Peyer's patch (tissue), 4 donors: ENCODE results near the gene DAZAP1. TPM values are rescaled to one million over a fixed set of nuclear protein-coding genes. Genes with fewer than 3 reads are reported as not detected.

Experiments
- DNase-seq, 3 donors: peaks; one replicate each; pipeline ENCODE4 v3.0.0-alpha.2; 2017 to 2019
- H3K27ac ChIP-seq, 4 donors: fragments of 200-600 bp; sonication (generic); one replicate each; pipeline ENCODE4 v1.5.1; 2016 to 2019
- H3K27me3 ChIP-seq, 2 donors: fragments of 200-600 bp; sonication (generic); one replicate each; pipeline ENCODE4 v1.5.1; 2019
- H3K36me3 ChIP-seq, 3 donors: fragments of 200-600 bp; sonication (generic); one replicate each; pipeline ENCODE4 v1.5.1; 2016 to 2019
- H3K4me1 ChIP-seq, 4 donors: fragments of 200-600 bp; sonication (generic); one replicate each; pipeline ENCODE4 v1.5.1; 2016 to 2019
- H3K4me3 ChIP-seq, 4 donors: fragments of 200-600 bp; sonication (generic); 1 replicate in 3 of 4; 2 replicates in 1 of 4; pipeline ENCODE4 v1.5.1; 2016 to 2019; ENCODE audit warnings: mild to moderate bottlenecking in 1 of 4
- H3K9me3 ChIP-seq, 4 donors: fragments of 200-600 bp; sonication (generic); one replicate each; pipeline ENCODE4 v1.5.1; 2016 to 2019; ENCODE audit warnings: mild to moderate bottlenecking in 1 of 4
- CTCF ChIP-seq, 6 experiments: fragments of 450-650 bp in 4 of 6; fragments of 200-600 bp in 2 of 6; sonication (generic) in 1 of 6; IDR thresholded peaks; one replicate each; pipeline ENCODE4 v1.5.1; 2017 to 2019; ENCODE audit warnings: antibody characterized with exemption in 6 of 6, mild to moderate bottlenecking in 3 of 6, moderate library complexity in 1 of 6
- POLR2A ChIP-seq, 2 donors: fragments of 450-650 bp; IDR thresholded peaks; one replicate each; pipeline ENCODE4 v1.5.1; 2017; ENCODE audit warnings: antibody characterized with exemption in 2 of 2, mild to moderate bottlenecking in 2 of 2, moderate library complexity in 2 of 2
- total RNA-seq, 4 donors: library from RNA; depleted of rRNA; stranded (reverse); fragments of >200 nt; gene quantifications; one replicate each; pipeline ENCODE4 v1.1.0, GENCODE V29; 2016

Gene DAZAP1
- total RNA-seq, 4 donors from 2014 or later = 37.5 to 90.9 (median 58.2) TPM

GRCh38 chr19:1384085-1384462, 23.3 kb upstream of the DAZAP1 start:
- Histone ChIP-seq H3K9me3 (no peaks in the 10 kb centered on the region), H3K27me3 (no peaks in the 10 kb centered on the region), H3K4me3 (peak overlapping the region; percentile 66 to 91 (median 78)), H3K36me3 (peaks cover 0 to 20% (median 0%) of the 10 kb centered on the region in 3 donors), H3K27ac (peak overlapping the region; percentile 83 to 90 (median 87)), H3K4me1 (peaks cover 0 to 23% (median 4%) of the 10 kb centered on the region in 4 donors)
- DNase-seq = no peak
- TF ChIP-seq POLR2A (IDR thresholded peaks at IDR 0.05) (no peak), CTCF (IDR thresholded peaks at IDR 0.05) (no peak)

- H3K9me3 ChIP-seq = no peaks in the 10 kb centered on the region
- H3K4me3 ChIP-seq = peak overlapping the region; percentile 66 to 91 (median 78)
- no peaks in the 10 kb centered on the region for H3K27me3 ChIP-seq
- H3K36me3 ChIP-seq = peaks cover 0 to 25% (median 0%) of the 10 kb centered on the region in 3 donors
- H3K4me1 ChIP-seq = peaks cover 0 to 23% (median 4%) of the 10 kb centered on the region in 4 donors
- peak overlapping the region; percentile 83 to 90 (median 87) for H3K27ac ChIP-seq
- no peak for DNase-seq
- no peak for TF ChIP-seq CTCF (IDR thresholded peaks at IDR 0.05)
- TF ChIP-seq POLR2A (IDR thresholded peaks at IDR 0.05) = no peak
Measured at GRCh38 chr19:1384478-1385110, 22.8 kb upstream of the DAZAP1 start.

- Histone ChIP-seq H3K27ac (no peak overlapping the region), H3K9me3 (no peaks in the 10 kb centered on the region)
Measured at GRCh38 chr19:1385816-1386215, 21.6 kb upstream of the DAZAP1 start.

GRCh38 chr19:1386945-1387683, 20.3 kb upstream of the DAZAP1 start:
- Histone ChIP-seq H3K27ac (no peak overlapping the region), H3K36me3 (peaks cover 0 to 49% (median 0%) of the 10 kb centered on the region in 3 donors)
- TF ChIP-seq POLR2A (IDR thresholded peaks at IDR 0.05) (no peak), CTCF (IDR thresholded peaks at IDR 0.05) (no peak)

More at GRCh38 chr19:1385816-1386215, 21.6 kb upstream of the DAZAP1 start:
- H3K36me3 ChIP-seq = peaks cover 0 to 36% (median 0%) of the 10 kb centered on the region in 3 donors
- TF ChIP-seq CTCF (IDR thresholded peaks at IDR 0.05) (no peak), POLR2A (IDR thresholded peaks at IDR 0.05) (no peak)
- H3K4me1 ChIP-seq = peaks cover 0 to 23% (median 4%) of the 10 kb centered on the region in 4 donors
- DNase-seq = no peak
- H3K27me3 ChIP-seq = no peaks in the 10 kb centered on the region
- no peak overlapping the region for H3K4me3 ChIP-seq

GRCh38 chr19:1387684-1388636, 19.4 kb upstream of the DAZAP1 start:
- TF ChIP-seq CTCF (IDR thresholded peaks at IDR 0.05) = no peak
- no peak for TF ChIP-seq POLR2A (IDR thresholded peaks at IDR 0.05)
- peaks cover 0 to 23% (median 4%) of the 10 kb centered on the region in 4 donors for H3K4me1 ChIP-seq
- no peaks in the 10 kb centered on the region for H3K9me3 ChIP-seq
- no peaks in the 10 kb centered on the region for H3K27me3 ChIP-seq
- H3K4me3 ChIP-seq = no peak overlapping the region
- H3K36me3 ChIP-seq = peaks cover 0 to 57% (median 0%) of the 10 kb centered on the region in 3 donors
- no peak overlapping the region for H3K27ac ChIP-seq
- no peak for DNase-seq

More at GRCh38 chr19:1386945-1387683, 20.3 kb upstream of the DAZAP1 start:
- Histone ChIP-seq H3K4me3 (no peak overlapping the region), H3K9me3 (no peaks in the 10 kb centered on the region), H3K27me3 (no peaks in the 10 kb centered on the region), H3K4me1 (peaks cover 0 to 23% (median 4%) of the 10 kb centered on the region in 4 donors)
- DNase-seq = no peak
